HepG2 (cell line): Measurements from ENCODE around the gene DDR1. TPM values are rescaled to one million over a fixed set of nuclear protein-coding genes. Genes with fewer than 3 reads are reported as not detected.

Source experiments
- CEBPG ChIP-seq: IDR thresholded peaks from 2 replicates; pipeline ENCODE4 v1.6.1; 2016
- ELF3 ChIP-seq: IDR thresholded peaks from 2 replicates; pipeline ENCODE4 v1.6.1; 2016; ENCODE audit warnings: missing genetic modification reagents, missing compliant biosample characterization
- LCORL ChIP-seq, 2 experiments: fragments of 450-650 bp in 1 of 2; sonication (generic) in 1 of 2; formaldehyde crosslinking in 1 of 2; IDR thresholded peaks; 2 replicates each; pipeline versions ENCODE4 v1.5.0 to v1.6.1; 2017 to 2020; ENCODE audit warnings: antibody characterized with exemption in 1 of 2, missing genetic modification reagents in 1 of 2
- RBFOX2 ChIP-seq: fragments of 200-400 bp; formaldehyde crosslinking; IDR thresholded peaks from 2 replicates; pipeline ENCODE4 v1.6.1; 2017; ENCODE audit warnings: low read depth, mild to moderate bottlenecking, low read length
- SMAD3 ChIP-seq: sonication (generic); formaldehyde crosslinking; IDR thresholded peaks from 2 replicates; pipeline ENCODE4 v1.4.0; 2020; ENCODE audit warnings: missing genetic modification reagents
- SOX5 ChIP-seq: IDR thresholded peaks from 2 replicates; pipeline ENCODE4 v1.6.1; 2016; ENCODE audit warnings: borderline replicate concordance
- TSC22D2 ChIP-seq: sonication (generic); formaldehyde crosslinking; IDR thresholded peaks from 2 replicates; pipeline ENCODE4 v1.5.1; 2020; ENCODE audit warnings: missing genetic modification reagents, mild to moderate bottlenecking, borderline replicate concordance
- ZBTB20 ChIP-seq: sonication (generic); formaldehyde crosslinking; IDR thresholded peaks from 2 replicates; pipeline ENCODE4 v1.8.1; 2023; ENCODE audit warnings: missing genetic modification reagents, low read depth, mild to moderate bottlenecking, borderline replicate concordance
- ZBTB7B ChIP-seq: sonication (generic); formaldehyde crosslinking; IDR thresholded peaks from 2 replicates; pipeline ENCODE4 v1.4.0; 2020; ENCODE audit warnings: missing genetic modification reagents
- ZC3H4 ChIP-seq: sonication (generic); formaldehyde crosslinking; IDR thresholded peaks from 2 replicates; pipeline ENCODE4 v1.4.0; 2020; ENCODE audit warnings: missing genetic modification reagents, borderline replicate concordance
- ZFP41 ChIP-seq: sonication (generic); formaldehyde crosslinking; IDR thresholded peaks from 2 replicates; pipeline ENCODE4 v1.4.0; 2020; ENCODE audit warnings: mild to moderate bottlenecking, missing genetic modification reagents, borderline replicate concordance
- ZHX2 ChIP-seq, 2 experiments: sonication (generic) in 1 of 2; formaldehyde crosslinking in 1 of 2; IDR thresholded peaks; 2 replicates each; pipeline versions ENCODE4 v1.6.1 to v1.9.0; 2014 to 2022; ENCODE audit warnings: antibody characterized with exemption in 1 of 2, borderline replicate concordance in 1 of 2, inconsistent platforms in 1 of 2, low read depth in 1 of 2, missing genetic modification reagents in 1 of 2
- ZNF10 ChIP-seq: sonication (generic); formaldehyde crosslinking; IDR thresholded peaks from 2 replicates; pipeline ENCODE4 v1.4.0; 2020; ENCODE audit warnings: mild to moderate bottlenecking, low read depth, missing genetic modification reagents, borderline replicate concordance
- ZNF136 ChIP-seq: sonication (generic); formaldehyde crosslinking; IDR thresholded peaks from 2 replicates; pipeline ENCODE4 v1.8.1; 2022; ENCODE audit warnings: low read depth, mild to moderate bottlenecking, moderate library complexity, missing genetic modification reagents
- ZNF335 ChIP-seq: sonication (generic); formaldehyde crosslinking; IDR thresholded peaks from 2 replicates; pipeline ENCODE4 v1.4.0; 2020; ENCODE audit warnings: missing genetic modification reagents
- ZNF850 ChIP-seq: sonication (generic); formaldehyde crosslinking; conservative IDR thresholded peaks from 2 replicates; pipeline ENCODE4 v1.9.0; 2021; ENCODE audit warnings: mild to moderate bottlenecking, missing genetic modification reagents
- ZSCAN31 ChIP-seq: sonication (generic); formaldehyde crosslinking; IDR thresholded peaks from 2 replicates; pipeline ENCODE4 v1.5.0; 2020; ENCODE audit warnings: low read depth, mild to moderate bottlenecking, missing genetic modification reagents
- polyA plus RNA-seq, 8 experiments: library from polyadenylated mRNA; depleted of rRNA in 3 of 8; stranded (reverse) in 7 of 8; unstranded in 1 of 8; fragments of >200 nt; fragmentation: Illumina TruSeq in 4 of 8; extraction: Trizol in 4 of 8; gene quantifications; 2 replicates each; pipeline versions ENCODE4 v1.2.1 to v1.2.3, GENCODE V29; 2011 to 2016; ENCODE audit warnings: low read depth in 4 of 8, missing spikeins in 1 of 8, mixed read lengths in 1 of 8; ENCODE audit not compliant: insufficient read depth in 1 of 8
- total RNA-seq, 5 experiments: library from RNA; depleted of rRNA; stranded (reverse); fragments of >200 nt; fragmentation: Illumina TruSeq; extraction: Trizol; gene quantifications; 2 replicates each; pipeline ENCODE4 v1.2.3, GENCODE V29; 2016; ENCODE audit warnings: low read depth in 1 of 5
- TF ChIP-seq, protein P1 (sequence below): sonication (generic); formaldehyde crosslinking; IDR thresholded peaks from 2 replicates; pipeline ENCODE4 v1.4.0; 2020; ENCODE audit warnings: missing genetic modification reagents
- TF ChIP-seq, protein P2 (sequence below): IDR thresholded peaks from 2 replicates; pipeline ENCODE4 v1.6.1; 2016; ENCODE audit warnings: mild to moderate bottlenecking

DDR1 gene
- total and polyA plus RNA-seq, 2 of the 13 experiments (the other 11 are each of a cell fraction or from before 2014, with no cell fraction given): 16.7 to 20.2 TPM

DNA sequence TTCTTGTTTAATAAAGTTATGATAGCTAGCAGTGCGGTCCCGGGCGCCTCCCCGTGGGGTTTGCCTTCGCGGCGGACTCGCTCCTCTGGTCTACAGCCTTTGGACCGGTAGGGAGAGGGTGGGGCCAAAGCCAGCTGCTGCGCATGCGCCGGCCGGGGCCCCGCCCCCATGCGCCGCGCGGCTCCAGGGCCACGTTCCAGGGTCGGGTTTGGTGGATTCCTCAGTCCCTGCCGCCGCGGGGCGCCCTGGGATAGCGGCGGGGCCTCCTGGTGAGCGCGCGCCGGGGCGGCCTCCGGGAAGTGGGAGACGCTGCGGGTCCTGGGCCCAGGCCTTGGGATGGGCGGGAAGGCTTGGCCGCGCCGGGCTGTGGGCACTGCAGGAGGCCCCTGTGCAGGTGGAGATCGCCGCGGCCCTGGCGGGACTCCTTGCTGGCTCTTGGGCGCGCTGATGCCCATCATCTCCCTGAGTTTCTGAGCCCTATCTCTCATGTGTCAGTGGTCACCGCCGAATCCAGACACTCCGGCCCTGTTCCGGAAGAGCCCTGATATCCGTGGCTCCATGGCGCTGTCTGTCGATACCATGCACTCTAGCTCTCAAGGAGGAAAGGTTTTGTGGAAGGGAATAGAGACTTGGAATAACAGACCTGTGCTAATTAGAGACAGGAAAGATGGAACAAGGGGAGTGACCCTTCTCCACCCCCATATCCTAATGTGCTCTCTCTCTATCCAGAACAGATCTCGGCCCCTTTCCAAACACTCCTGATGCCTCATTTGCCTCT lies 29.9 kb downstream of the DDR1 start, which contains the start of gene VARS2 (continued):
- TF ChIP-seq, protein P1, sequence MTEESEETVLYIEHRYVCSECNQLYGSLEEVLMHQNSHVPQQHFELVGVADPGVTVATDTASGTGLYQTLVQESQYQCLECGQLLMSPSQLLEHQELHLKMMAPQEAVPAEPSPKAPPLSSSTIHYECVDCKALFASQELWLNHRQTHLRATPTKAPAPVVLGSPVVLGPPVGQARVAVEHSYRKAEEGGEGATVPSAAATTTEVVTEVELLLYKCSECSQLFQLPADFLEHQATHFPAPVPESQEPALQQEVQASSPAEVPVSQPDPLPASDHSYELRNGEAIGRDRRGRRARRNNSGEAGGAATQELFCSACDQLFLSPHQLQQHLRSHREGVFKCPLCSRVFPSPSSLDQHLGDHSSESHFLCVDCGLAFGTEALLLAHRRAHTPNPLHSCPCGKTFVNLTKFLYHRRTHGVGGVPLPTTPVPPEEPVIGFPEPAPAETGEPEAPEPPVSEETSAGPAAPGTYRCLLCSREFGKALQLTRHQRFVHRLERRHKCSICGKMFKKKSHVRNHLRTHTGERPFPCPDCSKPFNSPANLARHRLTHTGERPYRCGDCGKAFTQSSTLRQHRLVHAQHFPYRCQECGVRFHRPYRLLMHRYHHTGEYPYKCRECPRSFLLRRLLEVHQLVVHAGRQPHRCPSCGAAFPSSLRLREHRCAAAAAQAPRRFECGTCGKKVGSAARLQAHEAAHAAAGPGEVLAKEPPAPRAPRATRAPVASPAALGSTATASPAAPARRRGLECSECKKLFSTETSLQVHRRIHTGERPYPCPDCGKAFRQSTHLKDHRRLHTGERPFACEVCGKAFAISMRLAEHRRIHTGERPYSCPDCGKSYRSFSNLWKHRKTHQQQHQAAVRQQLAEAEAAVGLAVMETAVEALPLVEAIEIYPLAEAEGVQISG (CRISPR knock-in tag): peak; percentile 98
- TF ChIP-seq CEBPG (CRISPR knock-in tag) (no peak; the same call in 1 of the 2 replicates), ZNF136 (CRISPR knock-in tag) (peak; percentile 98; the same call in 1 of the 2 replicates), ZHX2 (IDR thresholded peaks at IDR 0.05; ENCODE audit: low read depth) (peak; percentile 4; the same call in 1 of the 2 replicates), ZHX2 (CRISPR knock-in tag; IDR thresholded peaks at IDR 0.05; ENCODE audit: borderline replicate concordance) (peak; percentile 98), ZSCAN31 (CRISPR knock-in tag) (peak; percentile 99), ELF3 (peak; percentile 94), ZBTB7B (CRISPR knock-in tag) (peak; percentile 91), ZBTB20 (CRISPR knock-in tag) (peak; percentile 76), ZNF850 (CRISPR knock-in tag) (peak; percentile 84; the same call in 1 of the 2 replicates), ZNF335 (CRISPR knock-in tag) (peak; percentile 82; the same call in 1 of the 2 replicates), SMAD3 (CRISPR knock-in tag) (peak; percentile 76), RBFOX2 (peak; percentile 99), ZNF10 (CRISPR knock-in tag) (no peak), ZFP41 (no peak), SOX5 (CRISPR knock-in tag) (peak; percentile 75), ZC3H4 (CRISPR knock-in tag) (peak; percentile 0; the same call in 1 of the 2 replicates), TSC22D2 (CRISPR knock-in tag) (peak; percentile 98), LCORL (IDR thresholded peaks at IDR 0.05) (no peak), LCORL (CRISPR knock-in tag; IDR thresholded peaks at IDR 0.05) (peak; percentile 96)
- TF ChIP-seq, protein P2, sequence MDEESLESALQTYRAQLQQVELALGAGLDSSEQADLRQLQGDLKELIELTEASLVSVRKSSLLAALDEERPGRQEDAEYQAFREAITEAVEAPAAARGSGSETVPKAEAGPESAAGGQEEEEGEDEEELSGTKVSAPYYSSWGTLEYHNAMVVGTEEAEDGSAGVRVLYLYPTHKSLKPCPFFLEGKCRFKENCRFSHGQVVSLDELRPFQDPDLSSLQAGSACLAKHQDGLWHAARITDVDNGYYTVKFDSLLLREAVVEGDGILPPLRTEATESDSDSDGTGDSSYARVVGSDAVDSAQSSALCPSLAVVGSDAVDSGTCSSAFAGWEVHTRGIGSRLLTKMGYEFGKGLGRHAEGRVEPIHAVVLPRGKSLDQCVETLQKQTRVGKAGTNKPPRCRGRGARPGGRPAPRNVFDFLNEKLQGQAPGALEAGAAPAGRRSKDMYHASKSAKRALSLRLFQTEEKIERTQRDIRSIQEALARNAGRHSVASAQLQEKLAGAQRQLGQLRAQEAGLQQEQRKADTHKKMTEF (CRISPR knock-in tag): peak; percentile 98
